Measurements from ENCODE around the gene CELF5. TPM values are rescaled to one million over a fixed set of nuclear protein-coding genes. Genes with fewer than 3 reads are reported as not detected.

CELF5 gene
- total and polyA plus RNA-seq, 2 experiments from 2014 or later, result 1.1 TPM; not detected in 1

DNA sequence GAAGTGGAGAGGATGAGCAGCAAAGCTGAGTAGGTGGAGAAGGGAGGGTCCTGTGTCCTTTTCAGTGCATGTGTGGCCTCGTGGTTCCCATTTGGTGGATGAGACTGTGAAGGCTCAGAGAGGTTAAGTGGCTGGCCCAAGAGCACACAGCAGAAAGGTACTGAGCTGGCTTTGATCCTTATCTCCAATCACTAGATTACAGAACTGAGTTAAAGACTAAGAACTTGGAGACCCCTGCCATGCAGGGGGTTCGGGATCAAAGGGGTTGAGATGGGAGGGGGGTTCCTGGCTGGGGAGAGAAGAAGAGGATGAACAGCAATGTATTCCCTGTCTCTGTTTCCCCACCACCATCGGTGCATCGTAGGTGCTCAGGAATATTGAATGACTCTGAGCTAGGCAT, 11.8 kb downstream of the CELF5 start:
- DNase-seq, result no peak
- H4K20me1 ChIP-seq (ENCODE audit: insufficient read depth), result no peaks in the 10 kb centered on the region
- H3K27me3 ChIP-seq (replicated peaks; ENCODE audit: insufficient read depth), result no peaks in the 10 kb centered on the region; the same call in 1 of the 2 replicates
- in situ Hi-C loops (cut with MboI), result no loop called here
- no peaks in the 10 kb centered on the region for H3F3A ChIP-seq (ENCODE audit: insufficient read depth)
- H3K27ac ChIP-seq, result no peak overlapping the region
- H3K9ac ChIP-seq, result no peak overlapping the region
- no peaks in the 10 kb centered on the region for H3K9me2 ChIP-seq (ENCODE audit: insufficient read depth)
- no peaks in the 10 kb centered on the region for H3K79me2 ChIP-seq (ENCODE audit: insufficient read depth)
- WGBS, 2 experiments (ENCODE audit: low coverage in 1 of 2, low lambda C conversion rate in 2 of 2, missing lambda C conversion rate in 2 of 2), result 39 to 53% methylated on average over 3 to 4 of the region's 4 CpGs
- no peak overlapping the region for H3K4me3 ChIP-seq
- no peak for TF ChIP-seq EZH2phosphoT487 (IDR thresholded peaks at IDR 0.05; ENCODE audit: insufficient read depth, low read depth)
- TF ChIP-seq EZH2 (IDR thresholded peaks at IDR 0.05; ENCODE audit: insufficient read depth, poor library complexity, severe bottlenecking), result no peak
- no peaks in the 10 kb centered on the region for H3K9me3 ChIP-seq (ENCODE audit: low read depth)
- H3K36me3 ChIP-seq (ENCODE audit: low read depth), result no peaks in the 10 kb centered on the region
- no peak overlapping the region for H2AFZ ChIP-seq
- no peak overlapping the region for H3K4me2 ChIP-seq (ENCODE audit: unreplicated experiment)
- no peaks in the 10 kb centered on the region for H3K4me1 ChIP-seq (ENCODE audit: insufficient read depth)

GRCh38 chr19:3238066-3238561, 13.7 kb downstream of the CELF5 start:
- Histone ChIP-seq H3K9me2 (ENCODE audit: insufficient read depth) (no peaks in the 10 kb centered on the region), H3K4me3 (no peak overlapping the region), H3F3A (ENCODE audit: insufficient read depth) (no peaks in the 10 kb centered on the region), H3K36me3 (ENCODE audit: low read depth) (no peaks in the 10 kb centered on the region), H3K4me2 (ENCODE audit: unreplicated experiment) (no peak overlapping the region), H3K79me2 (ENCODE audit: insufficient read depth) (no peaks in the 10 kb centered on the region), H3K9ac (no peak overlapping the region), H4K20me1 (ENCODE audit: insufficient read depth) (no peaks in the 10 kb centered on the region), H3K27ac (no peak overlapping the region), H2AFZ (no peak overlapping the region), H3K4me1 (ENCODE audit: insufficient read depth) (no peaks in the 10 kb centered on the region), H3K27me3 (replicated peaks; ENCODE audit: insufficient read depth) (no peaks in the 10 kb centered on the region; the same call in none of the 2 replicates), H3K9me3 (ENCODE audit: low read depth) (no peaks in the 10 kb centered on the region)
- DNase-seq, result no peak
- TF ChIP-seq EZH2phosphoT487 (IDR thresholded peaks at IDR 0.05; ENCODE audit: insufficient read depth, low read depth) (no peak), EZH2 (IDR thresholded peaks at IDR 0.05; ENCODE audit: insufficient read depth, poor library complexity, severe bottlenecking) (no peak)
- in situ Hi-C loops (cut with MboI), result no loop called here
- 61 to 63% methylated on average over 7 of the region's 7 CpGs for WGBS, 2 experiments (ENCODE audit: low coverage in 1 of 2, low lambda C conversion rate in 2 of 2, missing lambda C conversion rate in 2 of 2)

DNA sequence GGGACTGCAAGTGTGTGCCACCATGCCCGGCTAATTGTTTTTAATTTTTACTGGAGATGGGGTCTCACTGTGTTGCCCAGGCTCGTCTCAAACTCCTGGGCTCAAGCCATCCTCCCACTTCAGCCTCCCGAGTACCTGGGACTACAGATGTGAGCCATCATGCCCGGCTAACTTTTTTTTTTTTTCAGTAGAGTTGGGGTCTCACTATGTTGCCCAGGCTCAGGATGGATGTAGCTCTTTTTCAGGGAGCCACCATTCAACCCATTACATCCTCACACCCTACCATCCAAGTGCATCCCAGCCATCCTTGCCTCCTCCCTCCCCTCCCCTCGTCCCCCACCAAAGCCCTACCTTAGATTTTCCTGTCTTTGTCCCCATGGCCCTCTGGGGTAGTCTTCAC, 14.9 kb downstream of the CELF5 start:
- 26 to 41% methylated on average over 5 of the region's 5 CpGs for WGBS, 2 experiments (ENCODE audit: low coverage in 1 of 2, low lambda C conversion rate in 2 of 2, missing lambda C conversion rate in 2 of 2)
- Histone ChIP-seq H4K20me1 (ENCODE audit: insufficient read depth) (no peaks in the 10 kb centered on the region), H3F3A (ENCODE audit: insufficient read depth) (no peaks in the 10 kb centered on the region), H3K4me2 (ENCODE audit: unreplicated experiment) (no peak overlapping the region), H3K4me1 (ENCODE audit: insufficient read depth) (no peaks in the 10 kb centered on the region), H3K4me3 (no peak overlapping the region), H3K9ac (no peak overlapping the region), H2AFZ (no peak overlapping the region), H3K27me3 (replicated peaks; ENCODE audit: insufficient read depth) (no peaks in the 10 kb centered on the region; the same call in none of the 2 replicates), H3K79me2 (ENCODE audit: insufficient read depth) (no peaks in the 10 kb centered on the region), H3K9me3 (ENCODE audit: low read depth) (no peaks in the 10 kb centered on the region), H3K36me3 (ENCODE audit: low read depth) (no peaks in the 10 kb centered on the region), H3K9me2 (ENCODE audit: insufficient read depth) (no peaks in the 10 kb centered on the region), H3K27ac (no peak overlapping the region)
- DNase-seq, result no peak
- in situ Hi-C loops (cut with MboI), result no loop called here
- TF ChIP-seq EZH2 (IDR thresholded peaks at IDR 0.05; ENCODE audit: insufficient read depth, poor library complexity, severe bottlenecking), result no peak
- TF ChIP-seq EZH2phosphoT487 (IDR thresholded peaks at IDR 0.05; ENCODE audit: insufficient read depth, low read depth), result no peak

GRCh38 chr19:3243819-3244700, 19.6 kb downstream of the CELF5 start:
- H3K4me3 ChIP-seq, result no peak overlapping the region
- no peaks in the 10 kb centered on the region for H3K79me2 ChIP-seq (ENCODE audit: insufficient read depth)
- H3K4me1 ChIP-seq (ENCODE audit: insufficient read depth), result no peaks in the 10 kb centered on the region
- H3K9me2 ChIP-seq (ENCODE audit: insufficient read depth), result no peaks in the 10 kb centered on the region
- in situ Hi-C loops (cut with MboI), result no loop called here
- H3K4me2 ChIP-seq (ENCODE audit: unreplicated experiment), result no peak overlapping the region
- H3F3A ChIP-seq (ENCODE audit: insufficient read depth), result no peaks in the 10 kb centered on the region
- H4K20me1 ChIP-seq (ENCODE audit: insufficient read depth), result no peaks in the 10 kb centered on the region
- no peak for TF ChIP-seq EZH2phosphoT487 (IDR thresholded peaks at IDR 0.05; ENCODE audit: insufficient read depth, low read depth)
- TF ChIP-seq EZH2 (IDR thresholded peaks at IDR 0.05; ENCODE audit: insufficient read depth, poor library complexity, severe bottlenecking), result no peak
- WGBS, 2 experiments (ENCODE audit: low coverage in 1 of 2, low lambda C conversion rate in 2 of 2, missing lambda C conversion rate in 2 of 2), result 48% methylated on average over 23 of the region's 23 CpGs
- H2AFZ ChIP-seq, result no peak overlapping the region
- DNase-seq, result peak; percentile 52
- H3K9me3 ChIP-seq (ENCODE audit: low read depth), result no peaks in the 10 kb centered on the region
- H3K36me3 ChIP-seq (ENCODE audit: low read depth), result no peaks in the 10 kb centered on the region
- no peak overlapping the region for H3K9ac ChIP-seq
- H3K27ac ChIP-seq, result no peak overlapping the region
- H3K27me3 ChIP-seq (replicated peaks; ENCODE audit: insufficient read depth), result no peaks in the 10 kb centered on the region; the same call in none of the 2 replicates

Data from GM23248 (cell line).